HG03108 (cell line): Measurements from ENCODE around the gene GPATCH8.
A peak's percentile ranks its signal among the peaks of the same experiment; 100 is the strongest.
"Not testable (repeated sequence)": the region's sequence is repeated elsewhere in the genome, so short reads cannot be mapped to it uniquely, and the experiment has no call there.

Experiments
- ATAC-seq: cut with Tn5 transposase; IDR thresholded peaks from one replicate; pipeline ENCODE4 v1.9.1; 2021; ENCODE audit warnings: moderate library complexity; ENCODE audit not compliant: unreplicated experiment

The GPATCH8 gene

DNA sequence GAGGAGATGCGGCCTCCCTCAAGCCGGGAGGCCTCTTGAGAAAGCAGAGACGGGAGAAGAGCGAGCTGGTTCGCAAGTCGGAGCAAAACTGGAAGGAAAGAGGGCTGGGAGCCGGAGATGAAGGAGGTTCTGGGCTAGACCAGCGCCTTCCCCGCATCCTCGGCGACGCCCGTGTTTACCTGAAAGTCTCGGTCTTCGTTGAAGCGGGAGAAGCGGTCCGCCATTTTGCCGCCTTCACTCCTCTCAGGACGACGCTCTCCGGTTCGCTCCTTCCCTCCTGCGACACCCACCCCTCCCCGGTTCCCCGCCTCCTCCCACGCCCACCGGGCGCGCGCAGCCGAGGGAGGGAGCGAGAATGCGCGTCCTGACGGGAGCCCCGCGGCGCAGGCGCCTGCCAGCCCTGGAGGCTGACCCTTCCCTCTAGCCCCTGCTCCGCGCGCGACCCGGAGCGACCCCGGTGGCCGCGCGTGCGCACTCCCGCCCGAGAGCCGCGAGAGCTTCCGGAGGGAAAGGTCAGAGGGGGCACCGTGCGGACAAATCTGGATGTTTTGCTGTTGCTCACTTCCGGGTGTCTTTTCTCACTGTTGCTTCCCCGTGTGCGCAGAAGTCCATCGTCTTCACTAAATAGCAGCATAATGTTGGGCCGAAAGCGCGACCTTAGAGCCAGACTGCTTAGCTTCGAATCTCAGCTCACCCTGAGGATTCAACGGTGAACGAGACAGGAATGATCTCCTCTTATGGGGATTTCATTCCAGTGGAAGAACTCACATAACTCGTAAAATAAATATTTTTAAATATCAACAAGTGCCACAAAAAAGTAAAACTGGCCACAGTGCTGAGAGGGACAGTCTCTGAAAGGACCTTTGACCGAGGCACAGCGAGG lies at the start of gene GPATCH8:
TSS of gene GPATCH8 (minus strand) at position 260 of the 883 bp plus-strand sequence. CDS start at position 224, 36 bp downstream.
- peak; percentile 85 for ATAC-seq

DNA sequence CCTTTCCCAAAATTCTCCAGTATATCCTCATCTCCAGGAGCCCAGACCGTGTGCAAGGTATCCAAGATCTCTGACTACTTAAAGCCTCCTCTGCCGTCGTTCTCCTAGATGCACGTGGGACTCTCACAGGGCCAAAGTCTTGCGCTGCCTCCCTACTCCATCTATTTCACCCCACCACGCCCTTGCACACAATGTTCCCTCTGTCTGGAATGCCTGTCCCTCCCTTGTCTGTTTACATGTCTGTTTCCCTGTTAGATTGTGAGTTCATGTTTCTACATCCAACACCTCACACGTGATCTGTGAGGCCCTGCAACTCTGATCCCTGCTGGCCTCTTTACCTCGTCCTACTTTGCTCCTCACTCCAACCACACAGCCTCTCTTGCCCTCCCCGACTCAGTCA lies 49.2 kb upstream of the GPATCH8 start:
- no peak for ATAC-seq

- ATAC-seq = no peak
These were observed 46.5 kb upstream of the GPATCH8 start for GRCh38 chr17:44549686-44550085.

DNA sequence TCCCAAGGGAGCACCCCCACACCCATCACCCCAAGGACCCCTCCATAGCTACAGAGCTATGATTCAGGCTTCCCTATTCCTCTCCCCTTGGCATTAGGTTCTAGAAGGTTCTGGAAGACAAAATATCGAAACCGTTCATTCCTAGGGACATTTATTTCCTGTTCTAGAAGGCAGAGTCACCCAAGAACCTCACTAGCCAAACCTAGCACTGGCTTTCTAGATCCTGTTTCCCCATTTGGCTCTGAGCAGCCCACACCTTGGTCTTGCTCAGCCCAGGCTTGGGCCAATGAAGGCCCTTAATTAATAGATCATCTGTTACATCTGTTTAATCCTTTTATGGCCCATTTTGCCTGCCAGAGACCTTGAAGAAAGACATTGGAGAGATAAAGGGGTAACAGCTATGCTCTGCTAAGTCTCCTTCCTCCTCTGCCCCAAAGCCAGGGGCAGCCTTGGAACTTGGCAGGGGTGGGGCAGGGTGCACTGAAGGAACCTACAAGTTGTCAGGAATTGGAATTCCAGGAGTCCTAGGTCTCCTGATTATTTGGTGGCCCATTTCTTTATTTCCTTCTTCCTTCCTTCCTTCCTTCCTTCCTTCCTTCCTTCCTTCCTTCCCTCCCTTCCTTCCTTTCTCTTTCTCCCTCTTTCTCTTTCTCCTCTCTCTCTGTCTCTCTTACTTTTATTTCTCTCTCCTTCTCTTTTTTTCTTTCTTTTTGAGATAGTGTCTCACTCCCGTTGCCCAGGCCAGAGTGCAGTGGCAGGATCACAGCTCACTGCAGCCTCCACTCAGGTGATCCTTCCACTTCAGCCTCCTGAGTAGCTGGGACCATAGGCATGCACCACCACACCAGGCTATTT lies 45.4 kb upstream of the GPATCH8 start:
- no peak for ATAC-seq

GRCh38 chr17:44547625-44548267 lies 44.5 kb upstream of the GPATCH8 start:
- ATAC-seq = no peak

DNA sequence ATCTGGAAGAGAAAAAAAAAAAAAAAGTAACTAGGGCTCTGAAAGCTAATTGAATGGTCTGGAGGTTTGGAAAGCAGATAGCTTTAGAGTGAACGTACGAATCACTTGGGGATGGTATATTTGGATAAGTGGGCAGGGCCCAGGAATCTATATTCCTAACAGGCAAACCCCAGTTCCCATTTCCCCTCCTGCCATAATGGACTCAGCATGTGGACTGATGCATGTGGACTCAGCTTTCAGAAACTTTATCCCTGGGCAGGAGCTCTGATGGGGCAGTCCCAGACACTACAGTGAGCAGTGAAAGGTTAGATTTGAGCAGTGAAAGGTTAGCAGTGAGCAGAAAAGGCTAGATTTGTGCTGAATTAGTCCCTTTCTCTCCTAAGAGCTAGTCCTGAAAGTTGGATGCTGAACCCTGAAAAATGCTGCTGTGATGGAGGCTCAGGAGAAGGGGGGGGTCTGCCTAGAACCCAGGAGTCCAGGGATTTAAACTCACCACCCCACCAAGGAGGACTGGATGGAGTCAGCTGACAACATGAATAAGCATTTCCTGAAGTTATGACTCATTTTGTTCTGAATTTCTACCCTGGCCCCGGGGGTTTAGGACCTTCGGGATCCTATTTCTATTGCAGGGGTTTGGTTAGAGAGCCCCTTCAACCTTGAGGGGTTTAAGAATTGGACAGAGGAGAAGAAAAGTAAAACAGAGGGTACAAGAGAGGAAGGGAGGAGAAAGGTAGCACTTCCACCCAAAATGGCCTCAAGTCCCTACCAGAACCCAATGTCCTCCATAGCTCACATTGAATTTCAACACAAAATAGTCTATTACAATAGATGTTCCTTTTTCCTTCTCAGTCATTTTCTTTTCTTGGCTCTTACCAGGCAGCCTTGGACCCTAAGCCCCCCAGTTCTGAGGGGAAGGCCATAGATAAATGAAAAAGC lies 43.7 kb upstream of the GPATCH8 start:
- no peak for ATAC-seq

DNA sequence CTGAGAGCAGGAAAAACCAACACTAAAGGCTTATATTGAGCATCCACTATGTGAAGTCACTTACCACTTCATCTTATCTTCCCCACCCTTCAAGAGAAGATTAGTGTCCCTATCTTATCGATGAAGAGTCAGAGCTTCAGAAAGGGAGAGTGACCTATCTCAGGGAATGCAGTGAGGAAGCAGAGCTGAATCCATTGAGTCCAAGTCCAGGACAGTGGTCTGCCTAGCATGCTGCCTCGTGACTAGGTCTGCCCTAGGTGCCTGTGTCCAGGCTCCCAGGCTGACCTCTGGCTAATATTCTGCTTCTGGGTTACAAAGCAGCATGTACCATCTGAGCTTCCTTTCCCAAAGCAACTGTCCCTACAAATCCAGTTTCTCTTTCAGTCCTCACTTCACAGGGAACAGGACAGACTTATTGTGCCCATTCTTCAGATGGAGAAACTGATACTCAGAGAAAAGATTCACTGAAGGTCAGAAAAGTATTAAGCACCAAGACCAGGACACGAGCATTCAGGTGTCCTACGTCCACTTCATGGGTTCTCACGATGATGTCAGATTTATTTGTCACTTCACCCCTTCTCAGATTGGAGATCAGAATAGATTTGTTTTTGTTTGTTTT lies 40.8 kb upstream of the GPATCH8 start:
- no peak for ATAC-seq

GRCh38 chr17:44543213-44543904 lies 40.2 kb upstream of the GPATCH8 start:
- ATAC-seq = no peak

- no peak for ATAC-seq
These were observed 38.8 kb upstream of the GPATCH8 start for GRCh38 chr17:44541884-44542581.

DNA sequence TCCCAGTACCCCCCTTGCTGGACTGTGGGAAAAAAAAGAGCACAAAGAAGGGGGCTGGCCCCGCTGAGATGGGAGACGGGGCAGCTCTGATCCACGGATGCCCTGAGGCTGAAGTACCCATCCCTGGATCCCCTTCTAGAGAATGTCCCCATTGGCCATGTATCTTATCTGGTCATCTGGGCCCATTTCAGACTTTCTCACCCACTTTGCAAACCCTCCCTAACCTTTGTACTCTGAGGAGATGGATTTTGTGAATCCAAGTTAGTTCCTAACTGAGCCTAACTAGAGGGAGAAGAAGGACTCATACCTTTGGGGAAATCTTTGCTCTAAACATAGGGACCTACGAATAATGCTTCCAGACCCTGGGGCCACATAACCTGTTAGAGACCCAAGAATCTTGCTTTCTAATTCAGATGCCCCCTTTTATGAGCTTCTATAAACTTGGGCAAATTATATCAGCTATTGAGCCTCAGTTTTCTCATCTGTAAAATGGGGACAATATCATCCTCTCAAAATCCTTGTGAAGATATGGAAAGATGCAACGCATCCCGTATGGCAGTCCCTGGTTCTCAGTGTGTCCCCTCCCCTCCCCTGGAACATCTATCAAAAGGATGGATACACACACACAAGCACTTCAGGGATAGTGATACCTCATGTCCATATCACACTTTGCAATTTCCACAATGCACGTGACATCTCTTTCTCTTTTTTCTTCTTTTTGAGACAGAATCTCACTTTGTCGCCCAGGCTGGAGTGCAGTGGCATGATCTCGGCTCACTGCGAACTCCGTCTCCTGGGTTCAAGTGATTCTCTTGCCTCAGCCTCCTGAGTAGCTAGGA lies 37.3 kb upstream of the GPATCH8 start:
- ATAC-seq = no peak

- no peak for ATAC-seq
These were observed 36.5 kb upstream of the GPATCH8 start for GRCh38 chr17:44539673-44540072.

- ATAC-seq = not testable (repeated sequence)
These were observed 34.7 kb upstream of the GPATCH8 start for GRCh38 chr17:44537922-44538321.

GRCh38 chr17:44536090-44536953 lies 33.1 kb upstream of the GPATCH8 start:
- ATAC-seq = no peak

DNA sequence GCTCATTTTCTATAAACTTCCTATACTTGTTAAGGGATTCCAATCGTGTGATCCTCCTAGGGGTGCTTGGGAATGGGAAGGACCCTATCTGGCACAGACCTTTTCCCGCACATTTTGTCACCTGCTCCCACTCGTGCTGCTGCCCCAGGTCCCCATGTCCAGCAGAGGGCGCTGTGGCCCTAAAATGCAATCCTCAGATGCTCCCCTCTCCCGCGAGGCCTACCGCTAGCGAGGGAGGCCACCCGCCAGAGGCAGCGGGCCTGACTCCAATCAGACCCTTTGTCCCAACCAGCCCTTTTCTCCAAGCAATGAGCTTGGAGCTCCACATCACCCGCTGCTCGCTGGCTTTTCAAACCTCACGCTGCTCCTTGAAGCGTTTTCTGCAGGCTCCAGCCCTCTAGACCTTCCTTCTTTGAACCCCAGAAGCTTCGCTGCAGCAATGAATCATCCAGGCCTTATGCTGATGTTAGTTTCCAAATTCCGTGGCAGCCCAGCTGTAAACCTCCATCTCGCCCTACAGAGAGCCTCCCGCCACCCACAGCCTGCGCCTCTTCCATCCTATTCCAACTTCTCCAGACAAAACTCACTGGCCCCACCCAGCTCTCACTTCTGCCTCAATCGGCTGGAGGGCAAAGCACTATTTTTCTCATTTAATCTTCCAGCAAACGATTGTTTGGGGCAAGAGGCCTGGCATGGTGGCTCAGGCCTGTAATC lies 30.5 kb upstream of the GPATCH8 start:
- ATAC-seq = no peak

GRCh38 chr17:44530896-44531418 lies 27.8 kb upstream of the GPATCH8 start:
- no peak for ATAC-seq

DNA sequence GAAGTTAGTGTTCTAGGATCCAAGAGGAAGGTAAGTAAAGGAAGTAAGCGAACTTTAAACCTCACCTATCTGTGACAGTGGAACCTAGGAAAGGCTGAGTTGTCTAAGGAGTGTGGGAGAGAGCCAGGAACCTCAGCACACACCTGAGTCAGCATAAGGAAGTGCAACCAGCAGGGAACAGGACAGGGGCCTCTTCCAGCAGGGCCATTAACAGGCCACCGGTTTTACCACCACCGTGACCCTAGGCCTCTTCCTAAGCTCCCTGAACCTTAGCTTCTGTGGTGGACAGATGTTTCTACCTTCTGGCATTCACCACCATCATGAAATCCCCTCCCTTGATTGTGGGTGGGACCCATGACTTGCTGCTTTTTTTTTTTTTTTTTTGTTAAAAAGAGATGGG lies 26.7 kb upstream of the GPATCH8 start:
- no peak for ATAC-seq
